HS-5 (cell line): ENCODE results near the gene TEX261.

Source experiments
- DNase-seq: peaks from one replicate; pipeline ENCODE4 v3.0.0-alpha.2; 2012; ENCODE audit warnings: low read depth

TEX261 gene

DNA sequence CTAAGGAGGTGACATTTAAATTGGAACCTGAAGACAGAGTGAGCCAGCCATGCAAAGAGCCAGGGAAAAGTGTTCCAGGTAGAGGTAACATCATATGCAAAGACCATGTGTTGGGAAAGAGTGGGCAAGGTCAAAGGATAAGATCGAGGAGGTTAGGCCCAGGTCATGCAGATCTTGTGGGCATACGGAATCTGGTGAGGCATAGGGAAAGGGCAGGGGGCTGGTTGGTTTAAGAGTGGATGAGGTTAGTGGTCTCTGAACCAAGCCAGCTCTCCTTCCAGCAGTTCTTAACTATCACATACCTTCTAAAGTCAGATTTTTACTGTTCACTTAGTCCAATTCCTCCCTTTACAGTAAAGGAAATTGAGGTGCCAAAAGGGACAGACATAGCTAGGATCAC is 13.3 kb downstream of the TEX261 start:
- DNase-seq, result no peak

- no peak for DNase-seq
Observed at GRCh38 chr2:70979626-70980025, 15.0 kb downstream of the TEX261 start.

- no peak for DNase-seq
Observed at GRCh38 chr2:70979180-70979488, 15.5 kb downstream of the TEX261 start.

DNA sequence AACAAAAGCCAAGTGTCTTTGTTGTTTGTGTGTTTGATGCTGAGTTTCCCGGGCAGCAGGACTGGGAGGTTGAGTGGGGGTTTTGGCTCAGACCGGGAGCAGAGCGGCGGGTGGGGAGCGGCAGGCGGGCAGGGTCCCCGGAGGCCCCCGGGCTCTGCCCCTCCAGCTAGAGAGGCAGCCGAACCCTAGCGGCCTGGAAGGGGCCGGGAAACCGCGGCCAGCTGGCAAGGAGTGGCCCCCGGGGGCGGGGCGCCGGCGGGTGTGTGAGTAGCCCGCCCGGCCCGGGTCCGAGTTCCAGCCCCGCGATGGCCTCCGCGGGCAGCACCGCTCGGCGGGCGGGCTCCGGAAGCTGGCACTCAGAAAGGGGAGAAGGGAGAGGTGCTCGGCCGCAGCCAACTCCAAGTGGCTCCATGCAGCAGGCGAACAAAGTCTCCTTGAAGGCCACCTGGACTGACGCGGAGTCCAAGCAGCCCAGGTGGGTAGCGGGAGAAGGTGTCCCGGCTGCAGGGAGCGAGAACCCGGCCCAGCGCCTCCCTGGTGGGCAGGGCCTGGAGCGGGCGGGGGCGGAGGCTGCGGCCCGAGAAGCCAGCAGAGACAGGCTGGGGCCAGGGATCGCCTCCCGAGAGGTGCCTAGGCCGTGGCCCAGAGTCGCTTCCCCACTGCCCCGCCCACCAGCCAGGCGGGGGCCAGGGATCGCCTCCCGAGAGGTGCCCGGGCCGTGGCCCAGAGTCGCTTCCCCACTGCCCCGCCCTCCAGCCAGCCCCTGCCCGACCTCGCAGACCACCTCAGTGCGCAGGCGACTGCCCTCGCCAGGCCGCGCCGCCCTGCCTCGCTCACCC is 16.1 kb downstream of the TEX261 start, which contains the start of gene ANKRD53:
TSS of gene ANKRD53 (plus strand) at position 290 of the 839 bp plus-strand sequence. CDS start at position 306, 16 bp downstream.
- DNase-seq, result no peak

- peak; percentile 68 for DNase-seq
Observed at GRCh38 chr2:70977605-70978205, 17.0 kb downstream of the TEX261 start.

- DNase-seq, result no peak
Observed at GRCh38 chr2:70975237-70975636, 19.4 kb downstream of the TEX261 start.

DNA sequence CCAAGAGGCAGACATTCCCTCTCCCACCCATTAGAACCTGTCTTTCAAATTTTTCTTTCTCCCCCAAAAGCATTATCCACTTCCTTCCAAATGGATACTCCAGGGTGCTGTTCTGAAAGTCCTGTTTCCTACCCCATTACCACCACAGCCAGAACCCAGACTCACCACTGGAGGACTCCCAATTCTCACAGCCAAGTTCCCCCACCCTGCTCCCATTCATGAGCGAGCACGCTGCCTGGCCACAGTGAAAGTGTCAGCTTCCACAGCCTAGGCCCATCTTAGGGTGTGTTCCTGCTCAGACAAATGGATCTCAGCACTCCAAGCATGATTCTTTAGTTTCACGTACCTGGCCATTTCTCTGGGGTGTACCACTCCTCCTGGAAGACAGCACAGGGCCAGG is 20.1 kb downstream of the TEX261 start:
- DNase-seq, result no peak

- no peak for DNase-seq
Observed at GRCh38 chr2:70967189-70967588, 27.5 kb downstream of the TEX261 start.

DNA sequence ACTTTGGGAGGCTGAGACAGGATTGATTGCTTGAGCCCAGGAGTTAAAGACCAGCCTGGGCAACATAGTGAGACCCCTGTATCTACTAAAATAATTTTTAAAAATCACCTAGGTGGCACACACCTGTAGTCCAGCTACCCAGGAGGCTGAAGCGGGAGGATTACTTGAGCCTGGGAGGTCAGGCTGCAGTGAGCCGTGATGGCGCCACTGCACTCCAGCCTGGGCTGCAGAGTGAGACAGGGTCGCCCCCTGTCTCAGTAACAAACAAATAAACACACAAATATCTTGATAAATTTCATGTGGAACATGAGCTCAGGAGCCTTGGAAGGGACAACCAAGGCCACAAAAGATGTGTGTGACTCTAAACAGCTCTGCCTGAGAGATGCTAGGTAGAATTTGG is 28.0 kb downstream of the TEX261 start:
- no peak for DNase-seq

DNA sequence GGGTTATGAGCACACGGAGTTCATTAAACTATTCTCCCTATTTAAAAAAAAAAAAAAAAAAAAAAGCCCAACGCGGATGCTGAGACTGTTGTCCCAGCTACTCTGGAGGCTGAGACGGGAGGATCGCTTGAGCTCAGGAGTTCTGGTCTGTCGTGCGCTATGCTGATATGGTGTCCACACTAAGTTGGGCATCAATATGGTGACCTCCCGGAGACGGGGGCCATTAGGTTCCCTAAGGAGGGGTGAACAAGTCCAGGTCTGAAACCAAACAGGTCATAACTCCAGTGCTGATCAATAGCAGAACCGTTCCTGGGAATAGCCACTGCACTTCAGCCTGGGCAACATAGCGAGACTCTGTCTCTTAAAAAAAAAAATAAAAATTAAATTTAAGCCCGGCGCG is 29.2 kb downstream of the TEX261 start:
- DNase-seq, result no peak

DNA sequence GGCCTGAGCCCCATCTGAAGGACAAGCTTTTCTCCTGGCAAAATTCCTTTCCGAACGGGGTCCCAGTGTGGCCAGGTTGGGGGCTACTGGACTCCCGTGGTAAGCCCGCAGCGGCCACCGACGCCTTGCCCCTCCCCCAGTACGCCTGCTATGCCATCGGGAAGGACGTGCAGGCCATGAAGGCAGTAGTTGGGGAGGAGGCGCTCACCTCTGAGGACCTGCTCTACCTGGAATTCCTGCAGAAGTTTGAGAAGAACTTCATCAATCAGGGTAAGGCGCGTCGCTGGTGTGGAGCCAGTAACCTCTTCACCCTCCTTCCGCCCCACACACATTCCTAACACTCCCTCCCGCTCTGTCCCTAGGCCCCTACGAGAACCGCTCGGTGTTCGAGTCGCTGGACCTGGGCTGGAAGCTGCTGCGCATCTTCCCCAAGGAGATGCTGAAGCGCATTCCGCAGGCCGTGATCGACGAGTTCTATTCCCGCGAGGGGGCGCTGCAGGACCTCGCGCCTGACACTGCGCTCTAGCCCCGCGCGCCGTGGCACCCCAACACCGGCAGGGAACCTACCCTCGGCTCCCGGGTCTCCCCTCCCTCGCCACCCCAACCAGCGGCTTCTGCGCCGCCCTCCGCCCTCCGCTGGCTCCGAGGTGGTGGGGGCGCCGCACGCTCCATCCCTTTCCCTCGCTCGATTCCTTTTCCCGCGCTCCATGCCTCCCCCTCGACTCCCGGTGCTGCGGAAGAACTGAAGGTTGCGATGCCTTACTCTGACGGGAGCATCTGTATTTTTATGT is 29.9 kb downstream of the TEX261 start:
- DNase-seq, result no peak

DNA sequence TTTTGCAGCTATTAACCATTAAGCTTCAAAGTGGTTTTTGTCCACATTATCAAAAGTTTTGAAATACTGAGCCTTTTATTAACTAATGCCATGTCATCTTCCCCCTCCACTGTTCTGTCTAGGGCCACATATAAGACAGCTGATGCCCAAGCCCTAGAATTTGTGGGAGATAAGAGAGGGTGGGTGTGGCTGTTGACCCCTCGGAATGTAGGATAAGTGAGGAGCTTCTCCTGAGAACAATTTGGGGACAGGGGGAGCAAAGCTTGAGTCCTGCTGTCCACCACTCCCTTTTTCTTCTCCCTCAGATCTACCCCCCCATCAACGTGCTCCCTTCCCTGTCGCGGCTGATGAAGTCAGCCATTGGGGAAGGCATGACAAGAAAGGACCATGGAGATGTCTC is 30.5 kb downstream of the TEX261 start:
- DNase-seq, result no peak

DNA sequence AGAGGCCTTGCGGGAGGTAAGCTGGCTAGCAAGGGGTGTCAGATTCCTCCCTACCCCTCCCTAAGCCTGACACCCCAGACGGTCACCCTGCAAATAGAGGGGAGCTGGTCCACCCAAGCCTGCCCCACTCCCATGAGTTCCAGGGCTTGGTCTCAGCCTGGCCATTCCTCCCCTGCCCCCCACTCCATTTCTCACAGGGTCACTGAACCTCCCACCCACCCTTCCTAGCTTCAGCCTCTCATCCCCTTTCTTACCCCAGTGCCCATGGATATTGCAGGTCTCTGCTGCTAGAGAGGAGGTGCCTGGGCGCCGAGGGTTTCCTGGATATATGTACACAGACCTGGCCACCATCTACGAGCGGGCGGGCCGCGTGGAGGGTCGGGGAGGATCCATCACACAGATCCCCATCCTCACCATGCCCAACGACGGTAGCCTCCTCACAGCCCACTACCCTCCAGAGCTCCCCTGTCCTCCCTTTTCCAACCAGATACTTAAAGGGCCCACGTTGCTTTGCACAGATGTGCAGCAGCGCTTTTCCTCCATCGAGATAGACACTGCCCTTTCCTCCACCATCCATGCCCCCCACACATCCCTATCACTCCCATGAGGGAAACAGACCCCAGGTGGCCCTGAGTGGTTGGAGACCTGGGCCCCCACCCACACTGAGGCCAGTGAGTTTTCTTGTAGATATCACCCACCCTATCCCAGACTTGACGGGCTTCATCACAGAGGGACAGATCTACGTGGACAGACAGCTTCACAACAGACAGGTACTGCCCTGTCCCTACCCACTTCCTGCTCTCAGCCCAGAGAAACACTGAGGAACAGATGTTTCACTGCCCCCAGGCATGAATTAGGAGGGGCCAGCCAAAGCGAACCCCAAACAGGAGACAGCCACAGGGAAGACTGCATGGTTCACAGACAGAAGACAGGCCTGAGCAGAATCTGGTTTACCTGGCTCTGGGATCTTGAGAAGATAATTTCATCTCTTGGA is 31.5 kb downstream of the TEX261 start:
- DNase-seq, result no peak

- DNase-seq, result no peak
Observed at GRCh38 chr2:70962211-70962884, 32.3 kb downstream of the TEX261 start.

GRCh38 chr2:70961648-70961994 is 33.1 kb downstream of the TEX261 start:
- no peak for DNase-seq

DNA sequence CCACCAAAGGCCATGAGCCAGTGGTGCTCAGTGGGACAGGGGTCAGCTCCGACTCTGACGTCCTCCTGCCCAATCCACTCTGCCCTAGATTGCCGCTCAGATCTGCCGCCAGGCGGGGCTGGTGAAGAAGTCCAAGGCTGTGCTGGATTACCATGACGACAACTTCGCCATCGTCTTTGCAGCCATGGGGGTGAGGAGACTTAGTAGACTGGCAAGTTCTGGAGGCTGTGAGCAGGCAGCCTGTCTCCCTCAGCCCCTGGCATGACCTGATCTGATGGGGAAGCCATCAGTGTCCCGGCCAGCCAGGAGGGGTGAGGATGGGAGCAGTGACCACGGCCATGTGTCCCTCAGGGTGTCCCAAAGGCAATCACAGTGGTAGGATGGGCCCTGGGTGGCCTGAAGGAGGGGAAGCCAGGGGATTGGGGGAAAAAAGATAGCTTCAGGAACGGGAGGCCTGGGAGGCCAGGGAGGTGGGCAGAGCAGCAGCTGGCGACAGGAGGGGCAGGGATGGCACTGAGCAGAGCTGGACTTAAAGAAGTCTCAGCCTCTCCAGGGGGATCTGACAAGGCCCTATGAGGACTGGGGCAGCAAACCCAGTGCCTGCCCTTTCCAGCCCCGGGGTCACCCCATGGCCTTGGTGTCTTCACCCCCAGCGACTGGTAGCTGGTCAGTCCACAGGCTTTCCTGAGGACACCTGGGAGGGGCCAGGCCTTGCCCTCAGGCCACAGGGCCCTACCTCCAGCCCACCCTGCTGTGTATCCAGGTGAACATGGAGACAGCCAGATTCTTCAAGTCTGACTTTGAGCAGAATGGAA is 33.6 kb downstream of the TEX261 start:
- DNase-seq, result no peak

DNA sequence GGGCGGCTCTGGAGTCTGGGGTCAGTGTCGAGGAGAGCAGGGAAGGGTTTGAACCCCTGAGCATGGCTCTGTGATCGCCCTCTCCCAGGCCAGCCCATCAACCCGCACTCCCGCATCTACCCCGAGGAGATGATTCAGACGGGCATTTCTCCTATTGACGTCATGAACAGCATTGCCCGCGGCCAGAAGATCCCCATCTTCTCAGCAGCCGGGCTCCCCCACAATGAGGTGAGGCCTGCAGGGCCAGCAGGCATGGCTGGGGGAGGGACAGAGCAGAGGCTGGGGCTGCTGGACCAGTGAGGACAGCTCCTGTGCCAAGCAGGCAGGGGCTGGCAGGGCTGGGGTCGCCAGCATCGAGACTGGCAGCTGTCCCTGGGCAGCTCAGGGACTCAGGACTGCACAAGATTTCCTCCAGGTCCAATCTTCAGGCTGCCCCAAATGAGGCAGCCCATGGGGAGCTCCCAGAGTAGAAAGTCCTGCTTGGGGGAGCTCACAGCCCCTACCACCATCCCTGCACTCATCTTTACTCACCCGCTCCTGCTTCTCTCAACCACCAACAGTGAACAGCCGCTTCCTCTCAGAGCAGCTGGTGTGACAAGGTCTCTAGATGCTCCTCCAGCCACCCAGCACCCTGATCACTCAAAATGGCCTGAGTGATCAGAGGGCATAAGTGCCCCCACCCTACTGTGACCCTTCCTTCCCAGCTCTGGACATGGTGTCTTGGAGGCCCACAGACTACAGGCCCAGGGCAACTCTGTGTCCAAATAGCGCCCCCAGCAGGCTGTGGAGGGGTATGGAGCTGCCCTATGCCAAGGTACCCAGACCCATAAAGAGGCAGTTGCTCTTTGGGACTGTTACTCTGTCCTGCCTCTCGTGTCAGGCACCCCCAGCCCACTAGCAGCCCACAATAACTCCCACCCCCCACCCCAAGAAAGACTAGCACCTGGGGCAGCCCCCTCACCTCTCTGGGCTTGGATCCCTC is 34.5 kb downstream of the TEX261 start:
- no peak for DNase-seq

DNA sequence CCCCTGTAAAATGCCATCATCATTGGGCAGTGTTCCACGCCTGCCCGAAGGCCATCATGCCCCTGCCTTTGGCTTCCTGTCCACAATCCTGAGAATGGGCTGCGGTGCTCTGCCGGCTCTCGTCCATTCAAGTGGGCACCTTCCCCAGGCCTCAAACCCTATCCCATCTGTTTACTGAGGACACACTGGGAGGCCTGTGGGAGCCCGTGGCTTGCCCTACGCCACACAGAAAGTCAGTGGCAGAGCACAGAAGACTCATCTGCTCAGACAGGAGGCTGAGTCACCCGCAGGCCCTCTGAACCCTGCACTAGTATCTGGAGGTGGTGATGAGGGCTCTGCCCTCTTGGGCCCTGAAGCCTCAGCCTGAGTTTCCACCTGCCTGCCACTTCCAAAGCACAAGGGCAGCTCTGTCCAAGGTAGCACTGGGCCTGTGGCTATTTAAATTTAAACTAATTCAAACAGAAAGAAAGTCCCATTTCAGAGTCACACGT is 35.4 kb downstream of the TEX261 start:
- DNase-seq, result no peak

- no peak for DNase-seq
Observed at GRCh38 chr2:70958759-70959158, 35.9 kb downstream of the TEX261 start.
